Endodermal cell (in vitro differentiated cells): ENCODE data around the gene FAM186B. TPM values are rescaled to one million over a fixed set of nuclear protein-coding genes. Genes with fewer than 3 reads are reported as not detected.

Experiments used
- DNase-seq: peaks from one replicate; pipeline ENCODE4 v3.0.0-alpha.2; 2017
- H3K27ac ChIP-seq: 2 replicates; pipeline ENCODE4 v1.5.1; 2013; ENCODE audit warnings: mild to moderate bottlenecking, low read depth, low read length, moderate library complexity
- H3K27me3 ChIP-seq: 2 replicates; pipeline ENCODE4 v1.6.1; 2013; ENCODE audit warnings: mild to moderate bottlenecking, low read length, moderate library complexity; ENCODE audit not compliant: insufficient read depth, control insufficient read depth, poor library complexity, severe bottlenecking
- H3K36me3 ChIP-seq: 2 replicates; pipeline ENCODE4 v1.7.0; 2013; ENCODE audit warnings: mild to moderate bottlenecking, low read length, moderate library complexity; ENCODE audit not compliant: control insufficient read depth, insufficient read depth
- H3K4me1 ChIP-seq: one replicate; pipeline ENCODE4 v1.7.0; 2013; ENCODE audit warnings: low read length; ENCODE audit not compliant: control insufficient read depth, insufficient read depth
- H3K4me3 ChIP-seq: 2 replicates; pipeline ENCODE4 v1.5.1; 2013; ENCODE audit warnings: mild to moderate bottlenecking, low read length, moderate library complexity
- H3K9ac ChIP-seq: 2 replicates; pipeline ENCODE4 v1.6.1; 2013; ENCODE audit warnings: mild to moderate bottlenecking, low read length, moderate library complexity; ENCODE audit not compliant: poor library complexity, severe bottlenecking; ENCODE audit errors: extremely low read depth
- H3K9me3 ChIP-seq: 2 replicates; pipeline ENCODE4 v1.6.1; 2013; ENCODE audit warnings: mild to moderate bottlenecking, low read length, moderate library complexity; ENCODE audit not compliant: control insufficient read depth
- H3K27ac Mint-ChIP-seq: 2 replicates; pipeline ENCODE4 v1.8.0; 2020; ENCODE audit warnings: mixed read lengths
- H3K27me3 Mint-ChIP-seq: 2 replicates; pipeline ENCODE4 v1.8.0; 2021; ENCODE audit warnings: mild to moderate bottlenecking, mixed read lengths; ENCODE audit not compliant: insufficient read depth
- H3K36me3 Mint-ChIP-seq: 2 replicates; pipeline ENCODE4 v1.8.0; 2020; ENCODE audit warnings: low read depth, mixed read lengths
- H3K4me1 Mint-ChIP-seq: 2 replicates; pipeline ENCODE4 v1.8.0; 2020; ENCODE audit warnings: mixed read lengths
- H3K4me3 Mint-ChIP-seq: 2 replicates; pipeline ENCODE4 v1.8.0; 2020; ENCODE audit warnings: mild to moderate bottlenecking, moderate library complexity, mixed read lengths
- H3K9me3 Mint-ChIP-seq: 2 replicates; pipeline ENCODE4 v1.8.0; 2020; ENCODE audit warnings: mild to moderate bottlenecking, mixed read lengths
- CTCF ChIP-seq: fragments of 200-600 bp; sonication (generic); conservative IDR thresholded peaks from 2 replicates; pipeline ENCODE4 v1.5.0; 2021; ENCODE audit warnings: antibody characterized with exemption, mild to moderate bottlenecking
- WGBS, 2 experiments: methylation state at CpG; one replicate each; pipeline versions ENCODE4 v1.1.5 to v1.1.7; 2013; ENCODE audit warnings: missing lambda C conversion rate in 2 of 2, mixed read lengths in 1 of 2; ENCODE audit not compliant: insufficient coverage in 1 of 2, insufficient read length in 1 of 2; 5-methylcytosine and 5-hydroxymethylcytosine counted together
- total RNA-seq, 2 donors: library from RNA; stranded (reverse); fragmentation: NEBNext Ultra II Directional in 1 of 2; extraction: Animal tissue kit (Norgen Biotek cat#: 25700) in 1 of 2; gene quantifications; 2 replicates in 1 of 2; 3 replicates in 1 of 2; pipeline ENCODE4 v1.2.1, GENCODE V29; 2021

FAM186B gene
- total RNA-seq, 2 donors from 2014 or later: 0.22 to 0.26 TPM

GRCh38 chr12:49554266-49554665 lies 51.2 kb downstream of the FAM186B start:
- Histone ChIP-seq H3K36me3 (peaks cover 24% of the 10 kb centered on the region), H3K9me3 (no peaks in the 10 kb centered on the region), H3K4me3 (no peak overlapping the region), H3K9ac (no peak overlapping the region), H3K27me3 (peaks cover 3% of the 10 kb centered on the region), H3K27ac (no peak overlapping the region), H3K4me1 (peaks cover 7% of the 10 kb centered on the region)
- H3K27ac Mint-ChIP-seq: no peak overlapping the region
- no peak for TF ChIP-seq CTCF
- 88 to 95% methylated on average over 15 of the region's 15 CpGs for WGBS, 2 experiments
- H3K36me3 Mint-ChIP-seq: peaks cover 11% of the 10 kb centered on the region
- no peak overlapping the region for H3K4me3 Mint-ChIP-seq
- no peak for DNase-seq
- H3K27me3 Mint-ChIP-seq: peaks cover 31% of the 10 kb centered on the region
- peaks cover 23% of the 10 kb centered on the region for H3K4me1 Mint-ChIP-seq
- H3K9me3 Mint-ChIP-seq: no peaks in the 10 kb centered on the region

- Histone ChIP-seq H3K4me1 (peaks cover 7% of the 10 kb centered on the region), H3K27ac (no peak overlapping the region), H3K27me3 (peaks cover 9% of the 10 kb centered on the region), H3K36me3 (peaks cover 17% of the 10 kb centered on the region), H3K4me3 (no peak overlapping the region), H3K9me3 (no peaks in the 10 kb centered on the region), H3K9ac (no peak overlapping the region)
- Mint-ChIP-seq H3K27ac (no peak overlapping the region), H3K9me3 (no peaks in the 10 kb centered on the region), H3K36me3 (peaks cover 5% of the 10 kb centered on the region), H3K4me3 (no peak overlapping the region), H3K4me1 (peaks cover 23% of the 10 kb centered on the region), H3K27me3 (peaks cover 34% of the 10 kb centered on the region)
- peak; percentile 85 for TF ChIP-seq CTCF
- peak; percentile 70 for DNase-seq
- 58 to 71% methylated on average over 2 of the region's 2 CpGs for WGBS, 2 experiments
Observed at GRCh38 chr12:49553512-49554088, 51.8 kb downstream of the FAM186B start.

GRCh38 chr12:49552899-49553298 lies 52.5 kb downstream of the FAM186B start:
- H3K9me3 ChIP-seq: no peaks in the 10 kb centered on the region
- Mint-ChIP-seq H3K27me3 (peaks cover 41% of the 10 kb centered on the region), H3K27ac (no peak overlapping the region), H3K9me3 (no peaks in the 10 kb centered on the region), H3K36me3 (no peaks in the 10 kb centered on the region), H3K4me3 (no peak overlapping the region), H3K4me1 (peaks cover 24% of the 10 kb centered on the region)
- peaks cover 13% of the 10 kb centered on the region for H3K36me3 ChIP-seq
- TF ChIP-seq CTCF: no peak
- H3K9ac ChIP-seq: no peak overlapping the region
- no peak overlapping the region for H3K4me3 ChIP-seq
- H3K27me3 ChIP-seq: peaks cover 16% of the 10 kb centered on the region
- no peak overlapping the region for H3K27ac ChIP-seq
- H3K4me1 ChIP-seq: peaks cover 7% of the 10 kb centered on the region
- no peak for DNase-seq
- 86 to 88% methylated on average over 8 of the region's 8 CpGs for WGBS, 2 experiments
